Neural crest cell (in vitro differentiated cells): ENCODE results near the gene SSC4D. TPM values are rescaled to one million over a fixed set of nuclear protein-coding genes. Genes with fewer than 3 reads are reported as not detected.
"Not testable (repeated sequence)": the region's sequence is repeated elsewhere in the genome, so short reads cannot be mapped to it uniquely, and the experiment has no call there.

Experiments
- DNase-seq: peaks from one replicate; pipeline ENCODE4 v3.0.0; 2021; ENCODE audit warnings: low read depth, mixed read lengths, low spot score
- H3K27ac Mint-ChIP-seq: one replicate; pipeline ENCODE4 v1.8.0; 2021; ENCODE audit warnings: mild to moderate bottlenecking, mixed read lengths; ENCODE audit not compliant: unreplicated experiment
- H3K27me3 Mint-ChIP-seq: 2 replicates; pipeline ENCODE4 v1.8.0; 2021; ENCODE audit warnings: low read depth, mild to moderate bottlenecking, mixed read lengths
- H3K36me3 Mint-ChIP-seq: 2 replicates; pipeline ENCODE4 v1.8.0; 2021; ENCODE audit warnings: low read depth, mild to moderate bottlenecking, mixed read lengths
- H3K4me1 Mint-ChIP-seq: 2 replicates; pipeline ENCODE4 v1.8.0; 2021; ENCODE audit warnings: mixed read lengths
- H3K4me3 Mint-ChIP-seq: one replicate; pipeline ENCODE4 v1.8.0; 2021; ENCODE audit warnings: mild to moderate bottlenecking, mixed read lengths
- H3K9me3 Mint-ChIP-seq: 2 replicates; pipeline ENCODE4 v1.8.0; 2021; ENCODE audit warnings: mixed read lengths
- CTCF ChIP-seq: fragments of 200-600 bp; sonication (generic); conservative IDR thresholded peaks from 2 replicates; pipeline ENCODE4 v1.5.0; 2021; ENCODE audit warnings: antibody characterized with exemption, mild to moderate bottlenecking
- total RNA-seq: library from RNA; stranded (reverse); gene quantifications from 2 replicates; pipeline ENCODE4 v1.2.1, GENCODE V29; 2021

SSC4D gene
- total RNA-seq, 1 donor from 2014 or later, result 1.1 TPM

DNA sequence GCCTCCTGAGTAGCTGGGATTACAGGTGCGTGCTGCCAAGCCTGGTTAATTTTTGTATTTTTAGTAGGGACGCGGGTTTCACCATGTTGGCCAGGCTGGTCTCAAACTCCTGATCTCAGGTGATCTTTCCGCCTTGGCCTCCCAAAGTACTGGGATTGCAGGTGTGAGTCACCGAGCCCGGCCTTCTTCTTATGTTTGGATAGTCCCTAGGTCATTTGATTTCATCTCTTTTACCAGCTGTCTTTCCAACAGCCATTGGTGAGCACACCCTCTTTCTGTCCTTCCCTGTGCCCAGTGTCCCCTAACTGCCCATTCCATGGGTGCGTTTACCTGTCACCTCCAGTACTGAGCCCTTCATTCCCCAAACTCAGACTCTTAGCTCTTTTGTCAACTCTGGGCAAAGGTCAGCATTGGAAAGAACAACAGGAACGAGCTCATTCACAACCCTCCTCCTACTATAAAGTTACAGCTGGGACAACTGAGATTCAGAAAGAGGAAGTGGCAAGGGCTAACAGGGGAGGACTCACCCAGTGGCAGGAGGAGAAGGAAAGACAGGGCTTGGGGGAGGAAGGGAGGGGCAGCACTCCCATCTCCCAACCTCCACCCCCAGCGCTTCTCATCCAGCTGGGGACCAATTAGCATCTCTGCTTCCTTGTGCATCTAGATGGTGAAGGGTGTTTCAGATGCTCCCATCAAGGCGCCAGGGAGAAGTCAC is 5.6 kb downstream of the SSC4D start:
- no peak for DNase-seq
- Mint-ChIP-seq H3K36me3 (no peaks in the 10 kb centered on the region), H3K9me3 (no peaks in the 10 kb centered on the region), H3K4me1 (peaks cover 5% of the 10 kb centered on the region), H3K27ac (no peak overlapping the region), H3K4me3 (no peak overlapping the region), H3K27me3 (peaks cover 4% of the 10 kb centered on the region)
- TF ChIP-seq CTCF, result no peak

- not testable (repeated sequence) for DNase-seq, H3K4me3 Mint-ChIP-seq, H3K27me3 Mint-ChIP-seq, H3K27ac Mint-ChIP-seq, H3K4me1 Mint-ChIP-seq, H3K36me3 Mint-ChIP-seq, H3K9me3 Mint-ChIP-seq
Measured at GRCh38 chr7:76403097-76403496, 6.4 kb downstream of the SSC4D start.

DNA sequence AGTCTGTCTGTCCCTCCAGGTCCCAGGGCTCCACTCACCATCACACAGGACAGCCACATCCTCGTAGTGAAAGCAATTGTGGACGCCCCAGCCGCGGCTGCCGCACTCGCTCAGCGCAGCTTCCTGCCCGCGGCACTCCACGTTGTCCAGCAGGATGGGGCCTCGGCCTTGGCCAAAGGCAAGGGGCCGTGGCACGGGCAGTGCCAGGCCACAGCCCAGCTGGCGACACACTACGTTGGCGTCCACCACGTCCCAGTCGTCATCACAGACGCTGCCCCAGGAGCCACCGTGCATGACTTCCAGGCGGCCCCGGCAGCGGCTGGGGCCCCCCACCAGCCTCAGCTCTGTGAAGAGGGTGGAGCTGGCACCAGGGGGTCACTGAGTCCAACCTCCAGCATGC is 9.2 kb downstream of the SSC4D start:
- no peak for TF ChIP-seq CTCF
- DNase-seq, result no peak
- Mint-ChIP-seq H3K4me3 (no peak overlapping the region), H3K4me1 (no peaks in the 10 kb centered on the region), H3K27ac (no peak overlapping the region), H3K36me3 (no peaks in the 10 kb centered on the region), H3K9me3 (no peaks in the 10 kb centered on the region), H3K27me3 (no peaks in the 10 kb centered on the region)

DNA sequence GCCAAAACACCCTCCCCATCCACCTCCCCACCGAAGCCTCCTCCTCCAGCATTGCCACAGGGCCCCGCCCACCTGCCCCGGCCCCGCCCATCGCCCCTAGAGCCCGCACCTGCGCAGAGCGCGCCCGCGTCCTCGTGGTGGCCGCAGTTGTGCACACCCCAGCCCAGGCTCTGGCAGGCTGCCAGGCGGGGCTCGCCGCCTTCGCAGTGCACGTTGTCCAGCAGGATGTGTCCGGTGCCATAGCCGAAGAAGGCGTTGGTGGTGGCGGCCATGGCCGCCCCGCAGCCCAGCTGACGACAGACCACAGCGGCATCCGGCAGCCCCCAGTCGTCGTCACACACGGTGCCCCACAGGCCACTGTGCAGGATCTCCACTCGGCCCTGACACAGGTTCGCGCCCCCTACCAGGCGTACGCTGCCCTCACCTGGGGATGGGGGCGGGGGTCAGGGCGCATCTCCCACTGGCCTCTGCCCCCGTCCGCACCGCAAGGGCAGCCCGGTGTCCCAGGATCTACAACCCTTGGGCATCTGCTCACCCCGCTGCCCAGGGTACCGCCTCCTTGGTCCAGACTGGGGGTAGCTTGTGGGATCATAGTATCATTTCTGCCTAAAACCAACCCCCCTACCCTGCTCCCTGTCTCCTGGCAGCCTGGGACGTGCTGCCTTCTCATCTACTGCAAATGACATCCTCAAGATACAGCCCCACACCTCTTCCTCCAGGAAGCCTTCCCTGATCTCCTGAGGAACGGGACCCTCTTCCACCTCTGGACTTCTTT is 11.9 kb downstream of the SSC4D start:
- Mint-ChIP-seq H3K4me1 (peaks cover 9% of the 10 kb centered on the region), H3K27me3 (no peaks in the 10 kb centered on the region), H3K9me3 (no peaks in the 10 kb centered on the region), H3K36me3 (no peaks in the 10 kb centered on the region), H3K27ac (peak overlapping the region; percentile 57), H3K4me3 (peak overlapping the region; percentile 44)
- TF ChIP-seq CTCF, result no peak
- no peak for DNase-seq

- no peaks in the 10 kb centered on the region for H3K27me3 Mint-ChIP-seq
Measured at GRCh38 chr7:76396864-76397263, 12.6 kb downstream of the SSC4D start.

More at GRCh38 chr7:76396864-76397263, 12.6 kb downstream of the SSC4D start:
- Mint-ChIP-seq H3K36me3 (no peaks in the 10 kb centered on the region), H3K4me3 (no peak overlapping the region), H3K4me1 (peaks cover 11% of the 10 kb centered on the region), H3K27ac (no peak overlapping the region), H3K9me3 (no peaks in the 10 kb centered on the region)
- no peak for TF ChIP-seq CTCF
- DNase-seq, result no peak
